ENCODE measurements around the gene KLHL5. TPM values are rescaled to one million over a fixed set of nuclear protein-coding genes. Genes with fewer than 3 reads are reported as not detected.

KLHL5 gene
- total RNA-seq, result 10 to 100 TPM; 21.1 to 63.8 (median 37.9) TPM
- 10 to 100 TPM; 11.3 to 23.0 (median 13.3) TPM for polyA plus RNA-seq
- long read RNA-seq, donor 1, partial matches to known transcripts, result 0 of 5 reads
- long read RNA-seq, donor 1, other reads (novel, unspliced or antisense), result 0 of 5 reads
- long read RNA-seq, donor 2, partial matches to known transcripts, result 0 of 3 reads
- long read RNA-seq, donor 2, other reads (novel, unspliced or antisense), result 0 of 3 reads
- long read RNA-seq, donor 3, partial matches to known transcripts, result 0 of 5 reads
- long read RNA-seq, donor 3, other reads (novel, unspliced or antisense), result 0 of 5 reads
- long read RNA-seq, donor 4, partial matches to known transcripts, result 2 of 4 reads
- long read RNA-seq, donor 4, other reads (novel, unspliced or antisense), result 2 of 4 reads
- long read RNA-seq, donor 5, transcript KLHL5-201 (12 exons, 3,425 nt), result minor isoform, 8 of 58 reads
- long read RNA-seq, donor 5, transcript KLHL5-205 (11 exons, 2,926 nt), result major isoform, 37 of 58 reads
- long read RNA-seq, donor 5, partial matches to known transcripts, result 8 of 58 reads
- long read RNA-seq, donor 5, other reads (novel, unspliced or antisense), result 4 of 58 reads
- long read RNA-seq, donor 6, partial matches to known transcripts, result 4 of 5 reads
- long read RNA-seq, donor 6, other reads (novel, unspliced or antisense), result 1 of 5 reads
- long read RNA-seq, donor 7, partial matches to known transcripts, result 0 of 3 reads
- long read RNA-seq, donor 7, other reads (novel, unspliced or antisense), result 0 of 3 reads
- long read RNA-seq, donor 8, transcript KLHL5-205 (11 exons, 2,926 nt), result major isoform, 12 of 13 reads
- long read RNA-seq, donor 8, partial matches to known transcripts, result 0 of 13 reads
- long read RNA-seq, donor 8, other reads (novel, unspliced or antisense), result 0 of 13 reads
- long read RNA-seq, donor 9, partial matches to known transcripts, result 0 of 4 reads
- long read RNA-seq, donor 9, other reads (novel, unspliced or antisense), result 0 of 4 reads
- long read RNA-seq, donor 10, partial matches to known transcripts, result 0 of 5 reads
- long read RNA-seq, donor 10, other reads (novel, unspliced or antisense), result 0 of 5 reads

GRCh38 chr4:39062094-39062769 is at the start of gene KLHL5:
KLHL5 (plus strand) TSS chr4:39062232; CDS start chr4:39062653, 421 bp downstream.
- no peak within 1 kb of the TSS for H3K27ac ChIP-seq
- TF ChIP-seq CTCF (IDR thresholded peaks at IDR 0.05) (no peak), POLR2A (IDR thresholded peaks at IDR 0.05) (no peak)
- H3K4me1 ChIP-seq (replicated peaks in 1 of 2), result peaks cover 14 to 17% of the 10 kb centered on the region in 2 donors
- no peaks in the 10 kb centered on the region for H3K36me3 ChIP-seq (replicated peaks in 1 of 2)
- WGBS, 4 donors, result 42 to 54% (median 47%) methylated on average over 7 of the region's 7 CpGs
- intact Hi-C loops (cut with DNase I), result no loop called here
- no peaks in the 10 kb centered on the region for H3K27me3 ChIP-seq
- H3K4me3 ChIP-seq, result no peak within 1 kb of the TSS
- no peaks in the 10 kb centered on the region for H3K9me3 ChIP-seq (replicated peaks in 1 of 3)
- no peak for DNase-seq

- TF ChIP-seq CTCF (IDR thresholded peaks at IDR 0.05) (no peak), POLR2A (IDR thresholded peaks at IDR 0.05) (no peak)
- intact Hi-C loops (cut with DNase I), result no loop called here
Observed at GRCh38 chr4:39014028-39014427, 48.0 kb upstream of the KLHL5 start.

GRCh38 chr4:39020130-39020529 is 41.9 kb upstream of the KLHL5 start:
- H3K4me3 ChIP-seq, result no peak overlapping the region
- no peak for DNase-seq
- H3K4me1 ChIP-seq (replicated peaks in 1 of 2), result no peaks in the 10 kb centered on the region
- intact Hi-C loops (cut with DNase I), result no loop called here
- no peaks in the 10 kb centered on the region for H3K9me3 ChIP-seq (replicated peaks in 1 of 3)
- H3K36me3 ChIP-seq (replicated peaks in 1 of 2), result no peaks in the 10 kb centered on the region
- no peaks in the 10 kb centered on the region for H3K27me3 ChIP-seq
- no peak for TF ChIP-seq POLR2A (IDR thresholded peaks at IDR 0.05)
- no peak for TF ChIP-seq CTCF (IDR thresholded peaks at IDR 0.05)
- no peak overlapping the region for H3K27ac ChIP-seq
- WGBS, 4 donors, result 65 to 90% (median 76%) methylated on average over 4 of the region's 4 CpGs

More at GRCh38 chr4:39014028-39014427, 48.0 kb upstream of the KLHL5 start:
- no peaks in the 10 kb centered on the region for H3K9me3 ChIP-seq (replicated peaks in 1 of 3)
- DNase-seq, result no peak
- no peaks in the 10 kb centered on the region for H3K27me3 ChIP-seq
- no peaks in the 10 kb centered on the region for H3K36me3 ChIP-seq (replicated peaks in 1 of 2)
- no peaks in the 10 kb centered on the region for H3K4me1 ChIP-seq (replicated peaks in 1 of 2)
- WGBS, 4 donors, result 81 to 93% (median 90%) methylated on average over 2 of the region's 2 CpGs
- H3K4me3 ChIP-seq, result no peak overlapping the region
- H3K27ac ChIP-seq, result no peak overlapping the region
